HG02678 (cell line): ENCODE results near the gene ADAM22.
A peak's percentile ranks its signal among the peaks of the same experiment; 100 is the strongest.
"Not testable (repeated sequence)": the region's sequence is repeated elsewhere in the genome, so short reads cannot be mapped to it uniquely, and the experiment has no call there.

Source experiments
- ATAC-seq: cut with Tn5 transposase; IDR thresholded peaks from one replicate; pipeline ENCODE4 v1.9.1; 2021; ENCODE audit warnings: mild to moderate bottlenecking, moderate library complexity; ENCODE audit not compliant: unreplicated experiment

The ADAM22 gene

GRCh38 chr7:87933953-87934698 lies at the start of gene ADAM22:
Gene ADAM22, plus strand, starts transcription at chr7:87934251. Its CDS starts 215 bp downstream, at chr7:87934466.
- ATAC-seq, result peak; percentile 95

GRCh38 chr7:87885018-87885417 lies 49.0 kb upstream of the ADAM22 start:
- no peak for ATAC-seq

- ATAC-seq, result no peak
Observed at GRCh38 chr7:87886875-87887274, 47.2 kb upstream of the ADAM22 start.

- no peak for ATAC-seq
Observed at GRCh38 chr7:87895363-87895762, 38.7 kb upstream of the ADAM22 start.

GRCh38 chr7:87899255-87899654 lies 34.8 kb upstream of the ADAM22 start:
- no peak for ATAC-seq

- ATAC-seq, result not testable (repeated sequence)
Observed at GRCh38 chr7:87907136-87907906, 26.7 kb upstream of the ADAM22 start.

- not testable (repeated sequence) for ATAC-seq
Observed at GRCh38 chr7:87908814-87909213, 25.2 kb upstream of the ADAM22 start.

- ATAC-seq, result no peak
Observed at GRCh38 chr7:87912121-87912520, 21.9 kb upstream of the ADAM22 start.

- ATAC-seq, result no peak
Observed at GRCh38 chr7:87918740-87919139, 15.3 kb upstream of the ADAM22 start.

GRCh38 chr7:87919875-87920274 lies 14.2 kb upstream of the ADAM22 start:
- no peak for ATAC-seq

GRCh38 chr7:87920578-87920977 lies 13.5 kb upstream of the ADAM22 start:
- no peak for ATAC-seq

GRCh38 chr7:87922759-87923395 lies 11.2 kb upstream of the ADAM22 start:
- ATAC-seq, result not testable (repeated sequence)

- peak; percentile 98 for ATAC-seq
Observed at GRCh38 chr7:87926581-87927461, 7.2 kb upstream of the ADAM22 start.

- ATAC-seq, result peak; percentile 23
Observed at GRCh38 chr7:87933605-87933952, 472 bp upstream of the ADAM22 start.

- no peak for ATAC-seq
Observed at GRCh38 chr7:87934699-87935383, 790 bp downstream of the ADAM22 start.

GRCh38 chr7:87935384-87935706 lies 1.3 kb downstream of the ADAM22 start:
- no peak for ATAC-seq

- no peak for ATAC-seq
Observed at GRCh38 chr7:87941138-87941537, 7.1 kb downstream of the ADAM22 start.

- no peak for ATAC-seq
Observed at GRCh38 chr7:87944547-87944946, 10.5 kb downstream of the ADAM22 start.

- not testable (repeated sequence) for ATAC-seq
Observed at GRCh38 chr7:87945926-87946325, 11.9 kb downstream of the ADAM22 start.

GRCh38 chr7:87948371-87948770 lies 14.3 kb downstream of the ADAM22 start:
- ATAC-seq, result no peak
